MM.1S (cell line): ENCODE data around the gene MRGPRX4.

Experiments
- CTCF ChIP-seq: fragments of 300-600 bp; sonication (generic); IDR thresholded peaks from 2 replicates; pipeline ENCODE4 v1.5.1; 2016; ENCODE audit warnings: antibody characterized with exemption, low read length, mixed read lengths
- EZH2 ChIP-seq: fragments of 300-600 bp; sonication (generic); optimal IDR thresholded peaks from 2 replicates; pipeline ENCODE3; 2017; ENCODE audit warnings: low read depth, mild to moderate bottlenecking, antibody characterized with exemption, low read length, mixed read lengths
- EZH2phosphoT487 ChIP-seq: fragments of 300-600 bp; sonication (generic); IDR thresholded peaks from 2 replicates; pipeline ENCODE4 v1.6.1; 2018; ENCODE audit warnings: antibody characterized with exemption, low read length

GRCh38 chr11:18221274-18221876 lies 48.7 kb downstream of the MRGPRX4 start:
- TF ChIP-seq CTCF (no peak), EZH2 (no peak), EZH2phosphoT487 (no peak)
